HT-29 (cell line): ENCODE results near the gene FSIP1. TPM values are rescaled to one million over a fixed set of nuclear protein-coding genes. Genes with fewer than 3 reads are reported as not detected.

Experiments
- DNase-seq: peaks from one replicate; pipeline ENCODE4 v3.0.0-alpha.2; 2015; ENCODE audit warnings: low spot score
- total RNA-seq: library from RNA; depleted of rRNA; stranded (reverse); fragments of >200 nt; shearing (Covaris generic); gene quantifications from 2 replicates; pipeline ENCODE4 v1.2.3, GENCODE V29; 2014

Gene FSIP1
- total RNA-seq, 1 experiment from 2014 or later = 0.48 TPM

DNA sequence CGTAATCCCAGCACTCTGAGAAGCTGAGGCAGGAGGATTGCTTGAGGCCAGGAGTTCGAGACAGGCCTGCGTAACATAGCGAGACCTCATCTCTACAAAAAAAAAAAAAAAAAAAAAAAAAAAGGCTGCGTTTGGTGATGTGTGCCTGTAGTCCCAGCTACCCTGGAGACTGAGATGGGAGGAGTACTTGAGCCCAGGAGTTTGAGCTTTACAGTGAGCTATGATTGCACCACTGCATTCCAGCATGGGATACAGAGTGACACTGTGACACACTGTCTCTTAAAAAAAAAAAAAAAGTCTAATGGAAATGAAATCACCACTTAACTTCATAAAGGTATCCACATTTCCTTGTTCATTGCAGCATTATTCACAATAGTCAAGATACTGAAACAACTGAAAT is 136.2 kb downstream of the FSIP1 start:
- no peak for DNase-seq

DNA sequence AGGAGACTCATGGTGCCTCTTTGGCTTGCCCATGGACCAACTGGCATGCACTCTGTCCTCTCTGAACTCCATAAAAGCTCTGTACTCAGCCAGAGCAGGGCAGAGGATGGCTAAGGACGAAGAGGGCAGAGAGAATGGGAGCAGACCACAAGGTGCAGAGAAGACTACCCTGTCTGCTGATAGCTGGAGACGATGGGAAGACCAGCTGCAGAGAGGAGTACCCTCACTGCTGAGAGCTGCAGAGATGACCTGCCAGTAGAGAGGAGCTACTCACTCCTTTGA is 136.7 kb downstream of the FSIP1 start:
- no peak for DNase-seq

DNA sequence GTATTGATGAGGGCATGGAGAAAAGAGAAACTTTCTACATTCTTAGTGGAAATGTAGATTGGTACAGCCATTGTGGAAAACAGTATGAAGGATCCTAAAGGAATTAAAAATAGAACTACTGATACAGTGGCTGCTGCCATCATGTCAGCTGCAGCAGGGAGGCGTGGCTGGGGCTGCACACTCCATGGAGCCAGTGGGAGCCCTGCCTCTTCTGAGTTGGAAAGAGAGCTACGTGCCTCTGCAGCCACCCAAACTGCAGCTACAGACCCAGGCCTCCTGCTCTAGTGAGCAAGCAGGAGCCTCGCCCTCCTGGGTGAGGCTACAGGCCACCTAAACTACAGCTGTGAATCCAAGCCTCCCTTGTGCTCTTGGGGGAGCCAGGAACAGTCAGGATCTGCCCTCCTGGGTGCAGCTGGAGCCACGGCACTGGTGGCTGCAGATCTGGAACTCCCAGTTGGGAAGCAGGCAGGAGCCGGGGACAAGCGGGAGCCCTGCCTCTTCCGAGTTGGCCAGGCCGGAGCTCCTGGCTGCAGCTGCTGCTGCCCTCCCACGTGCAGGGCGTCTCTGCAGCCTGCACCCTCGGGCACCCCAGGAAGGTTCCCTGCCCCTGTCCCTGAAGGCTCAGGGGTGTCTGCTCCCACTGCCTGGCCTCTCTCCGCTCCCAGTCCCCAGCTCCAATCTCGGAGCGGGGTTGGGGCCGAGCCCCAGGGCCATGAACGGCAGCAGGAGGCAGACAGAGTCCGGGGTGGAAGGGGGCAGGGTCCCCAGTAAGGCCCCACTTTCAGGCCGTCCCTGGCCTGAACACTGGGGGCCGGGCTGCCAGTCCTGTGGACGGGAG is 137.3 kb downstream of the FSIP1 start:
- no peak for DNase-seq

DNA sequence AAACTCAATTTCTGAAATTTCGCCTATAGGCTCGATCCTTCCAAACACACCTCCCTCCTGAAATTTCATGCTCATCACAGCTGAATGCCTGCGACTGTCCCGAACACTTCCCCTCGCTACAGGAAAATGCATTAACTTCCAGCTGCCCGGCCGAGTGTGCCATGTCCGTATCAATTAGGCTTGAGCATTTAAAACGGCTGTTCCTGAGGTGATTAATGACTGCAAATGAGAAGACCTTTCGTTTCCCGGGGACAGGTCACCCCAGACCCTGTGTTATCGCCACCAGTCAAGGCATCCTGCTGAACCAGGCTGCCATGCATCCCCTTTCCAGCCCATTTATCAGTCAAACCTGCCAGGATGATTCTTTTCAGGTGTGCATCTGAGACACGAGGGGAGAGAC is 138.5 kb downstream of the FSIP1 start:
- no peak for DNase-seq

DNA sequence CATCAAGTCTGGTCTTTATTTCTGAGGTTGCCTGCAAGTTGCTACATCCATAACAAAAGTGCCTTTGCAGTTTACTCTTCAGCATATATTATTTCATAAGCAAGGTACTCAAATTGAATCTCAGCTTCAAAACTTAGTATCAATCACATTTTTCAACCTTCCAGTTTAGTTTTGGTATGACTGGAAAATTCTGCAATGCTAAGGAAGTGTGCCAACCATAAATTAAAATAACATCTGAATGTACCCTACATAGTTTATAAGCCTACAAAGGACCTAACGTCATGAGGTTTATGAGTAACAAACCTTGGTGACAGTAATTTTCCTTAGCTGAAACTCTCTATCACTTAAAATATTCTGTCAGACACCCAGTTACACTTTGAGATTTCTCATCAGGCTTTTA is 138.9 kb downstream of the FSIP1 start:
- DNase-seq = no peak

GRCh38 chr15:39642011-39642640 is 140.5 kb downstream of the FSIP1 start:
- peak; percentile 37 for DNase-seq

GRCh38 chr15:39641191-39641889 is 141.3 kb downstream of the FSIP1 start:
- no peak for DNase-seq

DNA sequence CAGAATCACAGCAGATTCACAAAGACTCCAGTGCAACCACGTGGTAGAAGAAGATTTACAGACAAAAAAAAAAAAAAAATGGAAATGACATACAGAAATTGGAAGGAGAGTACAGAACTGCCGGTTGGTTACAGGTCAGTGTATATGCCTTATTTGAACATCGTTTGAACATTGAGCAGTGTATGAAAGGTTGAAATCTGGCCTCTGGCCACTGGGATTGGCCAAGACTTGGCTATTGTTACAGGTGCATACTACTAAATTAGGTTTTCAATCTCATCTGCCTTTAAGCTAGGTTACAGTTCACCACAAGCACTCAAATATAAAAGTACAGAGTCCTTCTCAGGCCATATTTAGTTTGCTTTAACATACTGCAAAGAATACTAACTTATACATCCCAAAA is 142.0 kb downstream of the FSIP1 start:
- no peak for DNase-seq

GRCh38 chr15:39639037-39639436 is 143.6 kb downstream of the FSIP1 start:
- no peak for DNase-seq

DNA sequence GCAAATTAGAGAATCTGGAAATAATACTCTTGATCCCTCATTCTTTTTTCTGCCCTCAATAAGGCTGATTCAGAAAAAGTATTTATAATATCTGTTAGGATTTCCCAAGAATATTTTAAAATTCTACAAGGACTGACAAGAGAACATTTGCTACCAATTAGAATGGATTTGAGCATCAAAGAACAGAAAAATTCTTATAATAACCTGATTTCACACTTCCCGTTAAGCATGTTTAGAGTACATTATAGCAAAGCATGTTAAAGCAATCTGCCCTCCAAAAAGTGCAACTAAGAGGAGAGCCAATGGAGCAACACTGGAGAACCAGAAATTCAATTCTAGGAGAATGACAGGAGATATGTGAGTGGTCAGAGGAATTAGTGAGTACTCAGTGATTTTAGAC is 144.6 kb downstream of the FSIP1 start:
- DNase-seq = no peak

GRCh38 chr15:39631357-39631756 is 151.3 kb downstream of the FSIP1 start:
- DNase-seq = no peak

DNA sequence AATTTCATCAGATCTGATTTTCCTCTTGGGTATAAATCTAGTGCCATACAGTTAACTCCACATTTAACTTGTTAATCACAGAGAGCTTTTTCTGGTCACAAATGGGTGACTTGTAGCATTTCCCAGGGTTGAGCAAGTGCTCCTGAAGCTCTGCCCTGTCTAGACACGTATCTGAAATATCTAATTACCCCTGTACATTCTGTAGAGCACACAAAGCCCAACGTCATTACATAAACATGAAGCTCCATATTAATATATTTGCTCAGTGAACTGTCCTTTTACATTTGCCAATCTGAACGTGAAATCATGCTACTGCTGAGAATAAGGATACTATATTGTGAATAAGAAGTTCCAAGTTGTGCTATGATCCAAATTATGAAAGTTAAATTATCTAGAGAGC is 152.7 kb downstream of the FSIP1 start:
- no peak for DNase-seq

- no peak for DNase-seq
Measured at GRCh38 chr15:39629371-39629770, 153.3 kb downstream of the FSIP1 start.

DNA sequence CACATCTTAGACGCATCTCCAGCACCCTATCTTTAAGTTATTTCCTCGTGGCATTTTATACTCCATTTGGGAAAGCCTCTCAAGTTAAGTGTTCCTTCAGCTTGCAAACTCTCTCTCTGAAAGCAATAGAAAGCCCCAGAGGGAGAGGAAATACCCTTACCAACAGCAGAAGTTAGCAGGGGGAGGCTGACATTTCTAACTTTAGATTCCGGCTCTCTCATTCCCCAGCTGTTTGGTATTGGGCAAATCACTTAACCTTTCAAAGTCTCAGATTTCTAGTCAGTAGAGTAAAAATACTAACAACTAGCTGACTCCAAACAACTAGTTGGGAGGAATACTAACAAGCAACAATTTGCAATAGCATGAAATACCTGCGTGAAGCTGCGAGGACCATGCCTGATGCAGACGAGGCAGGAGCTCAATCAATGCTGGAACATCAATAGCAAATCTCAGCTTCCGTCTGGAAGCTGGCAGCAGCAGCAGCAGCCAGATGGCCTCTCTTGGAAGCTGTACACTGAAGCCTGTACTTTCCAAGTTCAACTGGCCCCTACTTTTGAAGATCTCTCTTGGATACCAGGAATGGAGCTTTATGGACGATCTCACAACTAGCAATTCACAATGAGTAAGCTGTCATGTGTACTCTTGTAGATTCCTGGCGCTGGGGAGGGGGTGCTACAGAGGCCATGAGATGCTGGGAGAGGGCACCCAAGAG is 153.9 kb downstream of the FSIP1 start:
- no peak for DNase-seq

- DNase-seq = no peak
Measured at GRCh38 chr15:39628144-39628508, 154.5 kb downstream of the FSIP1 start.

GRCh38 chr15:39627451-39628143 is 155.0 kb downstream of the FSIP1 start:
- no peak for DNase-seq

DNA sequence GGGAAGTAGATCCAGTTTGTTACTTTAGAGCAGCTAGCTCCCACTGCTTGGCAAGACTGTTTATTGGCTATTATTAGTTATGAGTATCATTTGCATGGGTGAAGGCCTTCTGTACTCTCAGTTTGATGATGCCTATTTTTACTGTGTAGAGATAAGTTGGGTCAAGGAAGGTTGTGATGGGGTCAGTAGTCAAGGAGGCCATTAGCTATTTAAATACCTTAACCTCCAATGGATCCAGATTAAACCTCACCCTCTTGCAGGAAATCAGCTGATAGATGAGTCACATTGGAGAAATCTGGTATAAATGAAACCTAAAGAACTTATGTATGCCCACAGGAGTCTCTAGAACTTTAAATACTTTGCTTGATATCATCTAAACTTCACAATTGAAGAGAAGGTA is 156.8 kb downstream of the FSIP1 start:
- no peak for DNase-seq

DNA sequence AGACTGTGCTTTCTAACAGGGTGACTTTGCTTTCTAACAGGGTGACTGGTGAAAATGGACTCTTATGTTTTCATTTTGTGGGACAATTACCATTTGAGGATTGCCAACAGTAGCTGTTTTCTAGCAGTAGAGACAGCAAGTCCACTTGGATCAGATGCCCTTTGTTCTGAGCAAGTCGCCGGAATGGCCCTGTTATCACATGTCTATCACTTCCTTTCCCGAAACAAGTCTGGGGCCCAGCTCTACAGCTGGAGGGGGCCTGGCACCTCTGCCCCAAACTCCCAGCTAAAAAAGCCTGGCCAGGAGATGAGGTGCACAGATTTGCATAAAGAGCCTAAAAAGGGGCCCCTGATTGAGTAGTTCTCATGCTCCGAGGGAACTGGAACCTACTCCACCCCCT is 157.2 kb downstream of the FSIP1 start:
- no peak for DNase-seq

DNA sequence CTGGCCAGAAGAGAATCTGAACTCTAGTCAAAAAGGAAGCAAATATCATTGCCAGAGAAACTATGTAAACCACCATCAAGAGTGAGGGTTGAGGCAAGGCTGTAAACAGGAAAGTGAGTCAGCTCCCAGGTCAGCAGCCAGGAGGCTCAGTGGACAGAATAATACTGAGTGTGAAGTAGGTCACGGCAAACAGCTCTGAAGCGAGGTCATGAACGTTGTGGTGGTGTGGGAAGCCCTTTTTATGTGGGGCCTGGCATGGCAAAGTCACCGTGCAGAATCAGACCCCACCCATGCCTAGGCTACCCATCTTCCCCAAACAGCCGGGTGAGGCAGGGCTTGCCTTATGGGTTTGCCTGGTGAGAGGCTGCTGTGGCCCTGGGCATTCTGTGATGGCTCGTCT is 157.8 kb downstream of the FSIP1 start:
- peak; percentile 73 for DNase-seq

GRCh38 chr15:39623529-39623931 is 159.1 kb downstream of the FSIP1 start:
- no peak for DNase-seq

GRCh38 chr15:39622660-39623516 is 159.8 kb downstream of the FSIP1 start:
- peak; percentile 72 for DNase-seq
